Peyer's patch (tissue), 4 donors: ENCODE measurements around the gene OCA2. TPM values are rescaled to one million over a fixed set of nuclear protein-coding genes. Genes with fewer than 3 reads are reported as not detected.

ENCODE experiments used
- DNase-seq, 3 donors: peaks; one replicate each; pipeline ENCODE4 v3.0.0-alpha.2; 2017 to 2019
- H3K27ac ChIP-seq, 4 donors: fragments of 200-600 bp; sonication (generic); one replicate each; pipeline ENCODE4 v1.5.1; 2016 to 2019
- H3K27me3 ChIP-seq, 2 donors: fragments of 200-600 bp; sonication (generic); one replicate each; pipeline ENCODE4 v1.5.1; 2019
- H3K36me3 ChIP-seq, 3 donors: fragments of 200-600 bp; sonication (generic); one replicate each; pipeline ENCODE4 v1.5.1; 2016 to 2019
- H3K4me1 ChIP-seq, 4 donors: fragments of 200-600 bp; sonication (generic); one replicate each; pipeline ENCODE4 v1.5.1; 2016 to 2019
- H3K4me3 ChIP-seq, 4 donors: fragments of 200-600 bp; sonication (generic); 1 replicate in 3 of 4; 2 replicates in 1 of 4; pipeline ENCODE4 v1.5.1; 2016 to 2019; ENCODE audit warnings: mild to moderate bottlenecking in 1 of 4
- H3K9me3 ChIP-seq, 4 donors: fragments of 200-600 bp; sonication (generic); one replicate each; pipeline ENCODE4 v1.5.1; 2016 to 2019; ENCODE audit warnings: mild to moderate bottlenecking in 1 of 4
- POLR2A ChIP-seq, 2 donors: fragments of 450-650 bp; IDR thresholded peaks; one replicate each; pipeline ENCODE4 v1.5.1; 2017; ENCODE audit warnings: antibody characterized with exemption in 2 of 2, mild to moderate bottlenecking in 2 of 2, moderate library complexity in 2 of 2
- total RNA-seq, 4 donors: library from RNA; depleted of rRNA; stranded (reverse); fragments of >200 nt; gene quantifications; one replicate each; pipeline ENCODE4 v1.1.0, GENCODE V29; 2016
- TF ChIP-seq, protein P1 (sequence below), 6 experiments: fragments of 450-650 bp in 4 of 6; fragments of 200-600 bp in 2 of 6; sonication (generic) in 1 of 6; IDR thresholded peaks; one replicate each; pipeline ENCODE4 v1.5.1; 2017 to 2019; ENCODE audit warnings: antibody characterized with exemption in 6 of 6, mild to moderate bottlenecking in 3 of 6, moderate library complexity in 1 of 6

OCA2 gene
- total RNA-seq, 4 donors from 2014 or later: 1.4 to 3.0 TPM; not detected in 2

- no peak for TF ChIP-seq POLR2A (IDR thresholded peaks at IDR 0.05)
- TF ChIP-seq, protein P1, sequence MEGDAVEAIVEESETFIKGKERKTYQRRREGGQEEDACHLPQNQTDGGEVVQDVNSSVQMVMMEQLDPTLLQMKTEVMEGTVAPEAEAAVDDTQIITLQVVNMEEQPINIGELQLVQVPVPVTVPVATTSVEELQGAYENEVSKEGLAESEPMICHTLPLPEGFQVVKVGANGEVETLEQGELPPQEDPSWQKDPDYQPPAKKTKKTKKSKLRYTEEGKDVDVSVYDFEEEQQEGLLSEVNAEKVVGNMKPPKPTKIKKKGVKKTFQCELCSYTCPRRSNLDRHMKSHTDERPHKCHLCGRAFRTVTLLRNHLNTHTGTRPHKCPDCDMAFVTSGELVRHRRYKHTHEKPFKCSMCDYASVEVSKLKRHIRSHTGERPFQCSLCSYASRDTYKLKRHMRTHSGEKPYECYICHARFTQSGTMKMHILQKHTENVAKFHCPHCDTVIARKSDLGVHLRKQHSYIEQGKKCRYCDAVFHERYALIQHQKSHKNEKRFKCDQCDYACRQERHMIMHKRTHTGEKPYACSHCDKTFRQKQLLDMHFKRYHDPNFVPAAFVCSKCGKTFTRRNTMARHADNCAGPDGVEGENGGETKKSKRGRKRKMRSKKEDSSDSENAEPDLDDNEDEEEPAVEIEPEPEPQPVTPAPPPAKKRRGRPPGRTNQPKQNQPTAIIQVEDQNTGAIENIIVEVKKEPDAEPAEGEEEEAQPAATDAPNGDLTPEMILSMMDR (IDR thresholded peaks at IDR 0.05): no peak
- H3K4me1 ChIP-seq: no peaks in the 10 kb centered on the region
- H3K27me3 ChIP-seq: no peaks in the 10 kb centered on the region
- no peak for DNase-seq
- no peak overlapping the region for H3K4me3 ChIP-seq
- peaks cover 0 to 5% (median 0%) of the 10 kb centered on the region in 4 donors for H3K9me3 ChIP-seq
- no peaks in the 10 kb centered on the region for H3K36me3 ChIP-seq
- no peak overlapping the region for H3K27ac ChIP-seq
These were observed 195.7 kb downstream of the OCA2 start for GRCh38 chr15:27903405-27903804.

DNA sequence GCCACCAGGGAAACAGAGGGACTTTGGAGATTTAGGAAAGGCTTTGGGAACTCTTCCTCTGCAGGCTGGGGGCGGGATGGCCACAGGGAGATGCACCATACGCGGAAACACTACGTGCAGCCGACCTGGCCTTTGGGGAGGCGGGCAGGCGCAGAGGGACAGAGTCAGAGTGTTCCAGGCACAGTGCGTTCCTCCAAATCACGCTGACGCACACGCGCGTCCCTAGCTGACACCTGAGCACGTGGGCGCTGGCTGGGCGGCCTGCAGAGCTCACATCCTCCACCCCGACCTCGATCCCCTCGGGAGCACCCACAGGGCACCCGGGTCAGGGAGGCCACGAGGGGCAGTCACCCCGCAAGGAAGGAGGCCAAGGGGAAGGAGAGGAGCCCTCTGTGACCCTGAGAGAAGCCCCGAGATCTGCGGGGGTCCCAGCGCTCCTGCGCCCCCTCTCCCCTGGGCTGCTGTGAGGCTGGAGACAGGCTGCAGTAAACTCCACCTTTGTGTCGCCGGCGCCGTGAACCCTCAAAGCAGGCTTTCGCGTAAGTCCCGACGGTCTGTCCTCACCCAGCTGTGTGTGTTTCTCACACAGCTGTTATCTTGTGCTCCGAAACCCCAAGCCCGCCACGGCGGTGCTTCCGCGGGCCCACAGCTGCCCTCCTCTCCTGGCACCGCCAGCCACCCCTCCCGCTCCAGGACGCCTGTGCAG, 196.3 kb downstream of the OCA2 start:
- peaks cover 0 to 5% (median 0%) of the 10 kb centered on the region in 4 donors for H3K9me3 ChIP-seq
- H3K36me3 ChIP-seq: no peaks in the 10 kb centered on the region
- no peaks in the 10 kb centered on the region for H3K27me3 ChIP-seq
- H3K4me1 ChIP-seq: no peaks in the 10 kb centered on the region
- no peak for DNase-seq
- H3K4me3 ChIP-seq: no peak overlapping the region
- no peak for TF ChIP-seq POLR2A (IDR thresholded peaks at IDR 0.05)
- TF ChIP-seq, protein P1 (IDR thresholded peaks at IDR 0.05): no peak
- no peak overlapping the region for H3K27ac ChIP-seq

- TF ChIP-seq POLR2A (IDR thresholded peaks at IDR 0.05): no peak
- TF ChIP-seq, protein P1 (IDR thresholded peaks at IDR 0.05): no peak
- DNase-seq: no peak
- Histone ChIP-seq H3K4me3 (no peak overlapping the region), H3K4me1 (no peaks in the 10 kb centered on the region), H3K9me3 (peaks cover 0 to 5% (median 0%) of the 10 kb centered on the region in 4 donors), H3K27ac (no peak overlapping the region), H3K27me3 (no peaks in the 10 kb centered on the region), H3K36me3 (no peaks in the 10 kb centered on the region)
These were observed 199.4 kb downstream of the OCA2 start for GRCh38 chr15:27899583-27900285.

GRCh38 chr15:27897481-27897880, 201.6 kb downstream of the OCA2 start:
- DNase-seq: no peak
- TF ChIP-seq POLR2A (IDR thresholded peaks at IDR 0.05): no peak
- TF ChIP-seq, protein P1 (IDR thresholded peaks at IDR 0.05): no peak
- H3K27me3 ChIP-seq: no peaks in the 10 kb centered on the region

DNA sequence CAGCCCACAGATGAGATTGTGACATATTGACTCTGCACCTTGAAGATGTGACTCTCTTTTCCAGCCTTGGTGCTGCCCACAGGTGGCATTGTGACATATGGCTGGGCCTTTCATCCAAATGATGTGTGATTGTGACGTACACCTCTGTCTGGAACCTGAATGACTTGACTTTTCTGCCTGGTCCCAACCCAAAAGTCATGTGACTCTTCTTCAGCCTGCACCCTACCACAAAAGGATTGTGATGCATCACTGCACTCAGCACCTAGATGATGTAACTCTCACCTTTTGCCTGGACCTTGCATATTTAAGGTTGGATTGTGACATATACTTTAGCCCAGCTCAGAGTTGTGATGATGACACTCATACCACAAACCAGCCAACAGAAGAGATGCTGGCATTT, 204.5 kb downstream of the OCA2 start:
- DNase-seq: no peak
- Histone ChIP-seq H3K9me3 (peaks cover 0 to 9% (median 0%) of the 10 kb centered on the region in 4 donors), H3K4me3 (no peak overlapping the region), H3K27ac (no peak overlapping the region), H3K4me1 (no peaks in the 10 kb centered on the region), H3K36me3 (no peaks in the 10 kb centered on the region), H3K27me3 (no peaks in the 10 kb centered on the region)
- TF ChIP-seq POLR2A (IDR thresholded peaks at IDR 0.05): no peak
- TF ChIP-seq, protein P1 (IDR thresholded peaks at IDR 0.05): no peak

More at GRCh38 chr15:27897481-27897880, 201.6 kb downstream of the OCA2 start:
- Histone ChIP-seq H3K27ac (no peak overlapping the region), H3K36me3 (no peaks in the 10 kb centered on the region), H3K4me3 (no peak overlapping the region), H3K9me3 (peaks cover 0 to 4% (median 0%) of the 10 kb centered on the region in 4 donors), H3K4me1 (no peaks in the 10 kb centered on the region)
